GM21723 (cell line): ENCODE data around the gene PTCD3.
A peak's percentile ranks its signal among the peaks of the same experiment; 100 is the strongest.

ENCODE experiments used
- ATAC-seq: cut with Tn5 transposase; IDR thresholded peaks from one replicate; pipeline ENCODE4 v1.9.1; 2021; ENCODE audit warnings: mild to moderate bottlenecking, moderate library complexity; ENCODE audit not compliant: unreplicated experiment

The PTCD3 gene

DNA sequence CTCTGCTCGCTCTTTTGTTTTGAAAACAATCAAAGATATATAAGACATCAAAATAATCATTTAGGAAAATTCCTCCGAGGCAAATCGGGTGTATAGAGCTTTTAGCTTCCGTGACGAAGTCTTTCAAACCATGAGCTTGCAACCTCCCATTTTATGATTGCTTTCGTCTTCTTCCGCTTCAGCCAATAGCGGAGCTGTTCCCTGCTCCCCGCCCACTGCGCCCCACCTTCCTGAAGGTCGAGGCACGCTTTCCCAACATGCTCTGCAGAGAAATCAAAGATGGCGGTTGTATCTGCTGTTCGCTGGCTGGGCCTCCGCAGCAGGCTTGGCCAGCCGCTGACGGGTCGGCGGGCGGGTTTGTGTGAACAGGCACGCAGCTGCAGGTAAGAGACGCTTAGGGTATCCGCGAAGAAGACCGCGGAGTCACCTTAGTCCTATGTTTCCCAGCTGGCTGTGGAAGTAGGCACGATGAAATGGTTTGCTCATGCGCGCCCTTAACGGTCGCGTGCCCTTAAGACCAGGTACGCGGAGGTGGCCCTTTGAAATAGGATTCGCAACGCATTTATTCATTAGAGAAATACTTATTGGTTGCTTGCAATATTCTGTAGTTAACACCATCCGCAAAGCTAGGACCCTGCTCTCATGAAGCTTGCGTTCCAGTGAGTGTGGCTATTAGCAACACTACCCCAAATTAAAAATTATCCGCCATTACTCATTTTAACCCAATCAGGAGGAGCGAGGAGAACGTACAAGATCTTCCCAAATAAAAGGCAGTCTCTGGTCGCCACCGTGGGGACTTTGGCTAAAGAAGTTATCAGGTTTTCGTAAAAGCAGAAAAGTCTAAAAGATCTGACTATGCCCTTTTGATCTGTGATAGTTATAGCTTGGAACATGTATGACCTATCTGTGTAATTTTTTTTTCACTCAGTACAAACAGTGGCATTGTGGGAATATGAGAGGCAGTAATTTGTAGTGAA is at the start of gene PTCD3:
PTCD3 (plus strand) TSS at position 267 of the 977 bp plus-strand sequence; CDS start at position 280, 13 bp downstream.
- peak; percentile 88 for ATAC-seq

- ATAC-seq: no peak
Observed at GRCh38 chr2:86056590-86057331, 49.3 kb upstream of the PTCD3 start.

GRCh38 chr2:86062043-86062442 is 44.0 kb upstream of the PTCD3 start:
- ATAC-seq: no peak

DNA sequence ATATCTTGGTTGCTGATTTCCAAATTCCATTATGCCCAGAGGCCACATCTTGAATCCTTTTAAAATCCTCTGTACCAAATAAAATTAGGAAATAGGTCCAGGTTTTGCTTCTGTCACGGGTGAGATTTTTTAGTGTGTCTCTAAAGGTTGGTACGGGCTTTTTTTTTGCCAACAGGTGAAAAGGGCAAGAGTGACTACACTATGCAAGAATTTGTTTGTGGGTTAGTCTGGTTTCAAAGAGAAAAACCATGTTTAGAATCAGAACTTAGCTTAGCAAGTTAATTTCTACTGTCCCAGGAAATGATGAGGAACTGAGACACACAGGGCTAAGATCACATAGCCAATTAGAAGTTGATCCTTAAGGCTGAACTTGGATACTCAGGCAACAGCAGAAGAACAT is 42.0 kb upstream of the PTCD3 start:
- ATAC-seq: no peak

GRCh38 chr2:86065512-86065911 is 40.5 kb upstream of the PTCD3 start:
- ATAC-seq: no peak

DNA sequence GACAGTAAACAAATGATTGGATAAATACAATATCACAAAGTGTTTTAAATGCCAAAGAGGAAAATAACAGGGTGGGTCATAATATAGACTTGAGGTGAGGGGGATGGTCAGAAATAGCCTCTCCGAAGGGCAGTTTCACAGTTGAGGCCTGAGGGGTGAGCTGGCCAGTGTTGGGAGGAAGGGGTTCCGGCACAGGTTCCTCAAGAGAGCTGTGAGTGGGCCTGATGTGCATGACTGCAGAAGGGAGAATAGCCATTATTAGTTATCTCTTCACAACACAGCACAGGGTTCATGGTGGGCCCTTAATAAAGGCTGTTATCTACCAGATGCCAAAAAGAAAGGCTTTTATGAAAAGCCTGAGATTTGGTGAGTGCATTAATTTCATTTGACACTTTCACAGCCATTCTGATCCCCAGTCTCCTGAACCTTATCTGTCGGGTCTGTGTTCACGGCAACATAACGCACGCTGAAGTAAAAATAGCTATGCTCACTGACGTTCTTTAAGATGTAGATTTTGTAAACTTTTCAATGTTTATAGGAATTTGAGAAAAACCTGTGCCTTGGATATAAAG is 39.9 kb upstream of the PTCD3 start:
- no peak for ATAC-seq

DNA sequence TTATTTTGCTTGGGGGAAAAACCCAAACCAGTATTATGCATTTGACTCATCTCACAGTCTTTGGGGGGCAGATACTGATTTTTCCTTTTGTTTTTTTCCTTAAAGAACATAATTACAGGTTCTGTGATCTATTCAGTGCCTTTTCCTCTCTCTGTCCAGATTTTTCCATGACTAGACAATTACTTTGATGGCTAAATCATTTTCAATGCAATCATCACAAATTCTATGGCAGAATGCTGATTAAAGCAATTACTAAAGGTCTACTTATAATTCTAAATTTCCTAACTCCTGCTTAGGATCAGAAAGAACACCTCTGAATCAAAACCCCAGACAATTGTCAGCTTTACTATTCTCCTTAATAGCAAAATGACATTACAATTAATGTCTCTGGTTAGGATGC is 39.1 kb upstream of the PTCD3 start:
- no peak for ATAC-seq

- peak; percentile 70 for ATAC-seq
Observed at GRCh38 chr2:86068136-86068588, 37.9 kb upstream of the PTCD3 start.

- no peak for ATAC-seq
Observed at GRCh38 chr2:86068648-86069047, 37.4 kb upstream of the PTCD3 start.

DNA sequence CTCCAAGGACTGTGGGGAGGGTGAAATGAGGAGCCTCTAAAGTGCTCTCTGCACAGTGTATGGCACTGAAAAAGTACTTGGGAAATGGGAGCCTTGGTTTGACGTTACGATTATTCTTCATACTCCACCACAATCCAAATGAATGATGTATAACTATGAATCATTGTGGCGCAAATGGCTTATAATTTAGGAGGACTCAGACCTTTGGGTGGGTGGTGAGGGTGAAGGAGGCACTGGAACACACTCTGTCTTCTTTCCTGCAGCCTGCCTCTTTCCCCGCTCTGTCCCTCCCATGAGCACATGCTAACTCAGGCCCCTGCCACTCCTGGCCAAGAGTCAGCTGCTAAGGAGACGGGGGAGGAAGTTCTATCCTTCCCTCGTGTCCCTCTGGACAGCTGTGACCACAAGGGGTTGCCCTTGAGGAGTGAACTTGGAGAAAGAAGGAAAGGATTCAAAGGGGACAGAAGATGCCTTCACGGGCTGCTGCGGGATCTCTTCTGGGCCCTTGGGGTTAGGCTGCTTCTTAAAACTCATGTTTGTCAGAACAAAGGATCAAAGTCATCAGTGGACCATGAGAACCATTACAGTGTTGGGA is 36.8 kb upstream of the PTCD3 start:
- ATAC-seq: no peak

- no peak for ATAC-seq
Observed at GRCh38 chr2:86069783-86070339, 36.2 kb upstream of the PTCD3 start.

DNA sequence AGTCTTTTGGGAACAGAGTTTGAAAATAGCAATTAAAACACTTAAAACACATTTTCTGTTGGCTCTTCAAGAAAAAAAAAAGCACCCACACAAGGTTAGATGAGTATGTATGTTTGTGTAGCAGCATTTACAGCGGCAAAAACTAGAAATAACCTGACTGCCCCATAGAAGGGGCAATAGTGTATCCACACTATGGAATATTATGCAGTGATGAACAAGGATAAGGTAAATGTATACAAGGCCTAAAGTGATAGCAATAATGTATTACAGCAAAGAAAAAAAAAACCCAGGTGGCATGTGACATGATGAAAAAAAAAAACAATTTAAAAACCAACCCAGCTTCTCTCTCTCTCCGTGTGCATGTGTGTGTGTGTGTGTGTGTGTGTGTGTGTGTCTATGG is 35.2 kb upstream of the PTCD3 start:
- ATAC-seq: no peak

- ATAC-seq: peak; percentile 61
Observed at GRCh38 chr2:86072271-86072858, 33.7 kb upstream of the PTCD3 start.

- ATAC-seq: no peak
Observed at GRCh38 chr2:86073225-86073624, 32.8 kb upstream of the PTCD3 start.

GRCh38 chr2:86074256-86074655 is 31.8 kb upstream of the PTCD3 start:
- no peak for ATAC-seq

- no peak for ATAC-seq
Observed at GRCh38 chr2:86074811-86075210, 31.2 kb upstream of the PTCD3 start.

GRCh38 chr2:86075886-86076285 is 30.1 kb upstream of the PTCD3 start:
- ATAC-seq: no peak

- ATAC-seq: no peak
Observed at GRCh38 chr2:86078774-86079545, 27.1 kb upstream of the PTCD3 start.
